ENCODE measurements around the gene GALNT11. TPM values are rescaled to one million over a fixed set of nuclear protein-coding genes. Genes with fewer than 3 reads are reported as not detected.
"Not testable (repeated sequence)": the region's sequence is repeated elsewhere in the genome, so short reads cannot be mapped to it uniquely, and the experiment has no call there.

The GALNT11 gene
- total and polyA plus RNA-seq, 2 of the 4 experiments (the other 2 are of a cell fraction) = 24.4 to 29.3 TPM

GRCh38 chr7:152059311-152059710 lies 33.8 kb downstream of the GALNT11 start:
- intact Hi-C loops (cut with micrococcal nuclease) = no loop called here
- H3K27me3 ChIP-seq (ENCODE audit: control insufficient read depth, insufficient read depth, low read length) = no peaks in the 10 kb centered on the region
- dilution Hi-C loops (cut with HindIII; ENCODE audit: low sequenced_read_pairs, unreplicated experiment) = no loop called here
- H3K36me3 ChIP-seq (ENCODE audit: control insufficient read depth, insufficient read depth, low read length) = no peaks in the 10 kb centered on the region
- H2AK5ac ChIP-seq (ENCODE audit: low read depth, low read length) = no peak overlapping the region
- H2BK120ac ChIP-seq (ENCODE audit: low read depth, low read length) = no peak overlapping the region
- in situ Hi-C loops (cut with MboI; ENCODE audit: low sequenced_read_pairs) = no loop called here
- H2AK9ac ChIP-seq (replicated peaks; ENCODE audit: low read depth, low read length, poor library complexity) = no peak overlapping the region
- TF ChIP-seq CEBPB (IDR thresholded peaks at IDR 0.05; ENCODE audit: low read depth, low read length) (peak; percentile 53; the same call in 1 of the 2 replicates), SMC3 (IDR thresholded peaks at IDR 0.05; ENCODE audit: low read depth, low read length) (no peak)
- no peak overlapping the region for H2AFZ ChIP-seq (replicated peaks; ENCODE audit: low read length, poor library complexity)
- no peak overlapping the region for H3K56ac ChIP-seq (ENCODE audit: extremely low read depth, insufficient read depth, low read length)
- no peak overlapping the region for H3K4ac ChIP-seq (ENCODE audit: low read depth, low read length)
- H4K5ac ChIP-seq (ENCODE audit: low read depth, low read length) = no peak overlapping the region
- no peak overlapping the region for H2BK15ac ChIP-seq (ENCODE audit: low read depth, low read length)
- no peak overlapping the region for H2BK20ac ChIP-seq (ENCODE audit: low read depth, low read length)
- BruUV-seq (replicated peaks) = no TSS peak
- H2BK5ac ChIP-seq (ENCODE audit: low read depth, low read length, poor library complexity, severe bottlenecking) = no peak overlapping the region
- no peak overlapping the region for H4K8ac ChIP-seq (ENCODE audit: low read depth in 2 of 2, low read length in 2 of 2)
- H3K23ac ChIP-seq (ENCODE audit: low read depth, low read length) = no peak overlapping the region
- DNase-seq (no peak), ATAC-seq (ENCODE audit: low read depth) (no peak)
- H3K27ac ChIP-seq (ENCODE audit: insufficient read depth, low read length) = no peak overlapping the region
- peaks cover 12 to 15% of the 10 kb centered on the region in 2 experiments; a peak in 2 of 4 replicates for H3K79me1 ChIP-seq (ENCODE audit: low read depth in 1 of 2, low read length in 2 of 2)
- H3K4me1 ChIP-seq (ENCODE audit: control insufficient read depth, insufficient read depth, low read length) = peaks cover 4% of the 10 kb centered on the region
- CTCF ChIA-PET = interaction anchor here (1.5 kb wide), 1 partner anchor 20 kb away, joined by 3 read pairs; no protein-coding TSS in a partner anchor
- H3K4me2 ChIP-seq (ENCODE audit: low read depth, low read length) = no peak overlapping the region
- no CpG with 5 or more reads among the region's 1 CpG for WGBS, 2 experiments (ENCODE audit: extremely low coverage in 2 of 2, insufficient read length in 1 of 2)
- H3K9me1 ChIP-seq (ENCODE audit: insufficient read depth, low read length) = no peaks in the 10 kb centered on the region
- no peak overlapping the region for H3K9ac ChIP-seq (ENCODE audit: low read depth, low read length)
- POLR2A ChIA-PET (ENCODE audit: unreplicated experiment) = no interaction called here
- no peaks in the 10 kb centered on the region for H4K20me1 ChIP-seq (ENCODE audit: insufficient read depth, low read length)
- no peak overlapping the region for H3K4me3 ChIP-seq (ENCODE audit: insufficient read depth, low read depth, low read length)
- no peak overlapping the region for H3K18ac ChIP-seq (ENCODE audit: low read depth, low read length)
- H4K91ac ChIP-seq (ENCODE audit: insufficient read depth, low read depth, low read length) = no peak overlapping the region
- no peak overlapping the region for H3K14ac ChIP-seq (replicated peaks; ENCODE audit: low read depth, low read length)
- no peaks in the 10 kb centered on the region for H3K9me3 ChIP-seq (ENCODE audit: control insufficient read depth, insufficient read depth, low read length)

DNA sequence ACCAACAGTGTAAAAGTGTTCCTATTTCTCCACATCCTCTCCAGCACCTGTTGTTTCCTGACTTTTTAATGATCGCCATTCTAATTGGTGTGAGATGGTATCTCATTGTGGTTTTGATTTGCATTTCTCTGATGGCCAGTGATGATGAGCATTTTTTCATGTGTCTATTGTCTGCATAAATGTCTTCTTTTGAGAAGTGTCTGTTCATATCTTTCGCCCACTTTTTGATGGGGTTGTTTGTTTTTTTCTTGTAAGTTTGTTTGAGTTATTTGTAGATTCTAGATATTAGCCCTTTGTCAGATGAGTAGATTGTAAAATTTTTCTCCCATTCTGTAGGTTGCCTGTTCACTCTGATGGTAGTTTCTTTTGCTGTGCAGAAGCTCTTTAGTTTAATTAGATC lies 35.6 kb downstream of the GALNT11 start:
- H3K9ac ChIP-seq (ENCODE audit: low read depth, low read length); H3K56ac ChIP-seq (ENCODE audit: extremely low read depth, insufficient read depth, low read length); H3K9me3 ChIP-seq (ENCODE audit: control insufficient read depth, insufficient read depth, low read length); H2AK9ac ChIP-seq (replicated peaks; ENCODE audit: low read depth, low read length, poor library complexity); intact Hi-C loops (cut with micrococcal nuclease); H3K18ac ChIP-seq (ENCODE audit: low read depth, low read length); ATAC-seq (ENCODE audit: low read depth); in situ Hi-C loops (cut with MboI; ENCODE audit: low sequenced_read_pairs); H2AFZ ChIP-seq (replicated peaks; ENCODE audit: low read length, poor library complexity); H3K27ac ChIP-seq (ENCODE audit: insufficient read depth, low read length); POLR2A ChIA-PET (ENCODE audit: unreplicated experiment); H4K20me1 ChIP-seq (ENCODE audit: insufficient read depth, low read length); H3K4me1 ChIP-seq (ENCODE audit: control insufficient read depth, insufficient read depth, low read length); H3K9me1 ChIP-seq (ENCODE audit: insufficient read depth, low read length); H2BK15ac ChIP-seq (ENCODE audit: low read depth, low read length); H4K5ac ChIP-seq (ENCODE audit: low read depth, low read length); CTCF ChIA-PET; H3K14ac ChIP-seq (replicated peaks; ENCODE audit: low read depth, low read length); H2BK5ac ChIP-seq (ENCODE audit: low read depth, low read length, poor library complexity, severe bottlenecking); H4K91ac ChIP-seq (ENCODE audit: insufficient read depth, low read depth, low read length); H2BK20ac ChIP-seq (ENCODE audit: low read depth, low read length); H3K36me3 ChIP-seq (ENCODE audit: control insufficient read depth, insufficient read depth, low read length); H3K4me3 ChIP-seq (ENCODE audit: insufficient read depth, low read depth, low read length); H4K8ac ChIP-seq (ENCODE audit: low read depth in 2 of 2, low read length in 2 of 2); DNase-seq; H3K4ac ChIP-seq (ENCODE audit: low read depth, low read length); H2BK120ac ChIP-seq (ENCODE audit: low read depth, low read length); dilution Hi-C loops (cut with HindIII; ENCODE audit: low sequenced_read_pairs, unreplicated experiment); H3K23ac ChIP-seq (ENCODE audit: low read depth, low read length); H3K27me3 ChIP-seq (ENCODE audit: control insufficient read depth, insufficient read depth, low read length); BruUV-seq (replicated peaks); H3K4me2 ChIP-seq (ENCODE audit: low read depth, low read length); H2AK5ac ChIP-seq (ENCODE audit: low read depth, low read length): not testable (repeated sequence)
- WGBS, 2 experiments (ENCODE audit: extremely low coverage in 2 of 2, insufficient read length in 1 of 2) = no CpG with 5 or more reads among the region's 2 CpGs
- peaks cover 8 to 12% of the 10 kb centered on the region in 2 experiments; a peak in 2 of 4 replicates for H3K79me1 ChIP-seq (ENCODE audit: low read depth in 1 of 2, low read length in 2 of 2)

All from IMR-90 (cell line).